NT2/D1 (cell line): Measurements from ENCODE around the gene MRPS34.

ENCODE experiments used
- DNase-seq: peaks from one replicate; pipeline ENCODE4 v3.0.0-alpha.2; 2011; ENCODE audit warnings: low read depth, low spot score
- H3K27me3 ChIP-seq: 2 replicates; pipeline ENCODE4 v1.6.0; 2011; ENCODE audit warnings: mild to moderate bottlenecking; ENCODE audit not compliant: insufficient read length, insufficient read depth
- H3K36me3 ChIP-seq: 2 replicates; pipeline ENCODE4 v1.6.1; 2011; ENCODE audit warnings: mild to moderate bottlenecking, low read length, mixed read lengths; ENCODE audit not compliant: insufficient read depth, insufficient read length
- H3K4me1 ChIP-seq: 2 replicates; pipeline ENCODE4 v1.5.1; 2011; ENCODE audit not compliant: insufficient read depth, insufficient read length
- H3K4me3 ChIP-seq: 2 replicates; pipeline ENCODE4 v1.5.1; 2011; ENCODE audit warnings: low read depth; ENCODE audit not compliant: insufficient read length
- H3K9ac ChIP-seq: 2 replicates; pipeline ENCODE4 v1.6.0; 2011; ENCODE audit warnings: low read depth; ENCODE audit not compliant: insufficient read length
- H3K9me3 ChIP-seq: 2 replicates; pipeline ENCODE4 v1.5.1; 2011; ENCODE audit warnings: mild to moderate bottlenecking, low read length; ENCODE audit not compliant: insufficient read depth
- SUZ12 ChIP-seq: IDR thresholded peaks from 2 replicates; pipeline ENCODE4 v1.6.1; 2011; ENCODE audit not compliant: insufficient read length, insufficient read depth; ENCODE audit errors: extremely low read depth
- YY1 ChIP-seq: IDR thresholded peaks from 2 replicates; pipeline ENCODE4 v1.6.1; 2011; ENCODE audit not compliant: insufficient read length, insufficient read depth
- ZNF274 ChIP-seq: IDR thresholded peaks from 2 replicates; pipeline ENCODE4 v1.6.1; 2011; ENCODE audit warnings: mild to moderate bottlenecking, low read depth, low read length

MRPS34 gene

GRCh38 chr16:1784977-1785845 lies 12.3 kb upstream of the MRPS34 start:
- TF ChIP-seq YY1 (no peak), SUZ12 (no peak), ZNF274 (no peak)
- Histone ChIP-seq H3K27me3 (no peaks in the 10 kb centered on the region), H3K9ac (peak overlapping the region; percentile 32), H3K4me3 (no peak overlapping the region), H3K9me3 (no peaks in the 10 kb centered on the region), H3K4me1 (peaks cover 9% of the 10 kb centered on the region), H3K36me3 (peaks cover 70% of the 10 kb centered on the region)
- no peak for DNase-seq

DNA sequence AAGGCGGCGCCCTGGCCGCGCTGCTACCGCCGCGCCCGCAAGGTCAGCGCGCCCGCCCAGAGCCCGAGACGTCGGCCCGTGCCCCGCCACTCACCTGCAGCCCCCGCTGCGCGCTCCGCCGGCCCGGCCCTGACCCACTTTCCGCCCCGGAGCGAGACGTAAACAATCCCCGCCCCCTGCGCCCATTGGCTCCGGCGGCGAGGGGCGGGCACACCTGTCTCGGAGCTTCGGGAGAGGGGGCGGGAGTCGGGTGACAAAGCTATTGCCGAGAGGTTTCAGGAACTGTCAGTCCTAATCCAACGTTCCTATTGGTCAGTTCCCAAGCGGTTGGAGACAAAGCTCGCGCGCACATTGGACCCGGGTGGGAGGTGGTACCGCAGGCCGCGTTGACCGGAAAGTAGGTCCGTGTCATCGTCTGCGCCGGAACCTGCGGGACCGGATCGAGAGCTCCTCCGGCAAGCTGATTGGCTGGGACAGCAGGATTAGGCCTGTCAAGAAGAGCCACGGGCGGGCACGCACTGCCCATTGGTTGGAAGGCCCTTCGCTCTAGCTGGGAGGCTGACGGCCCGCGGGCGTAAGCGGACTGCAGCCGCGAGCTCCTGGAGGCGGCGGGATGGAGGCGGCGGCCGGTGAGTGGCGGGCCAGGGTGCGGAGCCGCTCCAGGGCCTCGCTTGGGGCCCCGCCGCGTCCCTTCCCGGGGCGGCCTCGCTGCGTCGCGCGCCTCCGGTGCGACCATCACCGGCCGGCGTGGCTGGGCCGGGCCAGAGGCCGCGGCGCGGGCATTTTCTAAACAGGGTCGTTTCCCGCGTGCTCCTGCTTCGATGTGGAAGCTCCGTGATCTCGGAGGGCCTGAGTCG lies 9.7 kb upstream of the MRPS34 start, which contains the start of the genes NUBP2 and SPSB3:
Gene NUBP2, plus strand, starts transcription at position 553 of the 857 bp plus-strand sequence. Its CDS starts 61 bp downstream, at position 614.
Gene SPSB3, minus strand, starts transcription at position 164 of the 857 bp plus-strand sequence. CDS start 1,088 bp downstream, outside the sequence.
- Histone ChIP-seq H3K9ac (peak within 1 kb of the TSS; percentile 92), H3K4me3 (peak within 1 kb of the TSS; percentile 79)

DNA sequence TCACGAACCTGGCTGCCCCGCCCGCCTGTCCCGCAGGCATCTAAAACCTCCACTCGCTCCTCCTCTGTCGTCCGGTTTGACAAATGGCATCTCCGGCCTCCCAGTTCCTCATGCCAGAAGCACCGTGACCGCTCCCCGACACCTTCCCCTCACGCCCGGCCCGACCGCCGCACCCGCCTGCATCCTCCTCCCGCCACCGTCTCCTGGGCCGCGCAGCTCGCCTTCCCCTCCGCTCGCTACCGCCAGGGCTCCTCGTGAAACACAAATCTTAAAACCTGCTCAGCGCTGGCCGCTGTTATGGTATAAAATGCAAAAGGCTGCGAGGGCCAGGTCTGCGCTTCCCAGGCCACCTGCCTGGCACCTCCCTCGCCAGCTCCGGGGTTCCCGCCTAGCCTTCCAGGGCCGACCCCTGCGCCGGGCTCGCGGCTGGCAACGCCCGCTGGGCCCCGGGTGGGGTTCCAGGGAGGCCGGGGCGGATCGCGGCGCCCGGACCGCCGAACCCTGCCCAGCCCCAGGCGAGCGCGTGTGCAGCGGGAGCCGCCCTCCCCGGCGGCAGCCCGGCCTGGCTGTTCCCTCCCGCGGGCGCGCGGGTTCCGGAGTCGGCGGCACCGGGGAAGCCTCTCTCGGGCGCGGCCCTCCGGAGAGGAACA lies 8.9 kb upstream of the MRPS34 start:
- no peak for DNase-seq
- no peak for TF ChIP-seq ZNF274
- no peak for TF ChIP-seq SUZ12
- no peak for TF ChIP-seq YY1
- Histone ChIP-seq H3K9ac (peak overlapping the region; percentile 89), H3K4me3 (peak overlapping the region; percentile 76), H3K4me1 (peaks cover 18% of the 10 kb centered on the region), H3K9me3 (no peaks in the 10 kb centered on the region), H3K27me3 (no peaks in the 10 kb centered on the region), H3K36me3 (peaks cover 70% of the 10 kb centered on the region)

More for the DNA sequence above, 9.7 kb upstream of the MRPS34 start, which contains the start of the genes NUBP2 and SPSB3:
- no peak for TF ChIP-seq ZNF274
- no peak for TF ChIP-seq SUZ12
- no peak for TF ChIP-seq YY1
- H3K4me1 ChIP-seq: peaks cover 18% of the 10 kb centered on the region
- DNase-seq: peak; percentile 99
- H3K9me3 ChIP-seq: no peaks in the 10 kb centered on the region
- H3K27me3 ChIP-seq: no peaks in the 10 kb centered on the region
- H3K36me3 ChIP-seq: peaks cover 70% of the 10 kb centered on the region

DNA sequence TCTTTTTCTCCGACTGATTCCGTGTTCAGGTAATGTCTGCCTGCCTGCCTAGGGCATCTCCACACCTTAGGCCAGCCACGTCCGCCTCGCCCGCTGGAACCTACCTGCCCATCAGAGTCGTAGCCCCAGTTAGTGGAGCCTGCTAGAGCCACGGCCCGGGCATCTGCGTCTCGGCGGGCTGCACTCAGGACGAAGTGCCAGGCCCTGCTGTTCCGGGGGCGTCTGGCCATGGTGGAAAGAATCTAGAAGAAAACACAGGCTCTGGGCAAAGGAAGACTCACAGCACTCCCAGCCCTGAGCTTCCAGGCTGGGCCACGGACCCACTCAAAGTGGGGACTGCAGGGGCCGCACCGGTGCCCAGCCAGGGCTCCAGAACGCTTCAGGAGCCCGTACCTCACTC lies 8.3 kb upstream of the MRPS34 start:
- Histone ChIP-seq H3K9me3 (no peaks in the 10 kb centered on the region), H3K9ac (peak overlapping the region; percentile 89), H3K36me3 (peaks cover 70% of the 10 kb centered on the region), H3K4me3 (peak overlapping the region; percentile 76), H3K27me3 (no peaks in the 10 kb centered on the region), H3K4me1 (peaks cover 18% of the 10 kb centered on the region)
- DNase-seq: no peak
- TF ChIP-seq SUZ12 (no peak), ZNF274 (no peak), YY1 (no peak)

GRCh38 chr16:1780677-1781072 lies 7.7 kb upstream of the MRPS34 start:
- Histone ChIP-seq H3K36me3 (peaks cover 70% of the 10 kb centered on the region), H3K9ac (peak overlapping the region; percentile 89), H3K4me1 (peaks cover 18% of the 10 kb centered on the region), H3K9me3 (no peaks in the 10 kb centered on the region), H3K4me3 (no peak overlapping the region), H3K27me3 (no peaks in the 10 kb centered on the region)
- no peak for TF ChIP-seq YY1
- no peak for TF ChIP-seq SUZ12
- no peak for TF ChIP-seq ZNF274
- no peak for DNase-seq

DNA sequence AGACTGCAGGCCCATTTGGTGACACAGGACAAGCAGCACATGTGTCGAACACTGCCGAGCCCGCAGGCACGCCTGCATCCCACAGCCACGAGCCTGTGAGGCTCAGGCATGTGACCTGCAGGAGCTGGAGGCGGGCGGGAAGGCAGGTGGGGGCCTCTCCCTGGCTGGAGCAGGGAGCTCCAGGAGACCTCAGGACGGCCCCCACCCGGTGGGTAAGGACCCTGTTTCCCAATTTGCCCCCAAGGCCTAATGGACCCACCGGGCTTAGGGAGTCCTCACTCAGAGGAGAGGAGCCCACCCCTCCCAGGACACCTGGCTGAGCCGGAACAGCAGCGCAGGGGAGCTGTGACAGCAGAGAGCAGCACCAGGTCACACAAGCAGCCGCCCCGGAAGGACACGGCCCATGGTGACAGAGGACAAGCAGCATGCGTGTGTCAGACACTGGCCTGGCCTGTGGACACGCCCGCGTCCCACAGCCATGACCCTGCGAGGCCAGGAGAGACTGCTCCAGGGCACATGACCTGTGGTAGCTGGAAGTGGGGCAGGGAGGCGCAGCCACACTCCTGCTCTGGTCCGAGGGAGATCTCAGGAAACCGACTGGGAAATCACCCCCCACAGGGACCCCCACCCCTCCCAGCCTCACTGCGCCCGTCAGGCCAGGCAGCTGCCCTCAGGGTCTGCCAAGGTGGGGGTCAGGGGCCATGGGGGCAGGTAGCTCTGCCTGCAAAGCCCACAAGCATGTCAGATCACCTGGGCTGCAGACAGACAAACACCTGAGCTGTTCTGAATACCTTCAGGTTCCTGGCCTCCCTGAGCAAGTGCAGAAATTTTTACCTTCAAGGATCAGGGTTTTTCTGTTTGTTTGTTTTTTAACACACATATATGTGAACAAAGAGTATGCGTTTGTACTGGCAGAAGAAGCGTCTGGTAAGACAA lies 7.1 kb upstream of the MRPS34 start:
- Histone ChIP-seq H3K27me3 (no peaks in the 10 kb centered on the region), H3K4me3 (no peak overlapping the region), H3K9me3 (no peaks in the 10 kb centered on the region), H3K36me3 (peaks cover 70% of the 10 kb centered on the region), H3K4me1 (peaks cover 20% of the 10 kb centered on the region), H3K9ac (peak overlapping the region; percentile 28)
- DNase-seq: no peak
- TF ChIP-seq ZNF274: no peak
- no peak for TF ChIP-seq YY1
- no peak for TF ChIP-seq SUZ12
